Left renal pelvis (tissue), 4 donors: Measurements from ENCODE around the gene NOTUM. TPM values are rescaled to one million over a fixed set of nuclear protein-coding genes. Genes with fewer than 3 reads are reported as not detected.
"Not testable (repeated sequence)": the region's sequence is repeated elsewhere in the genome, so short reads cannot be mapped to it uniquely, and the experiment has no call there.

ENCODE experiments used
- DNase-seq, 4 donors: peaks; one replicate each; pipeline ENCODE4 v3.0.0-alpha.2; 2013; ENCODE audit warnings: low read depth in 4 of 4, low spot score in 3 of 4
- polyA plus RNA-seq, 4 donors: library from polyadenylated mRNA; unstranded; fragments of 120-200 nt; gene quantifications; one replicate each; pipeline ENCODE4 v1.2.1, GENCODE V29; 2013; ENCODE audit not compliant: insufficient read length in 4 of 4

The NOTUM gene
- polyA plus RNA-seq, 4 donors, result 0.30 to 3.0 (median 2.4) TPM

- DNase-seq, result no peak
Observed at GRCh38 chr17:81958633-81959342, 2.2 kb downstream of the NOTUM start.

GRCh38 chr17:81957691-81958432 is 3.1 kb downstream of the NOTUM start:
- DNase-seq, result no peak

GRCh38 chr17:81956607-81957589 is 4.1 kb downstream of the NOTUM start:
- DNase-seq, result no peak

GRCh38 chr17:81955756-81956544 is 5.0 kb downstream of the NOTUM start:
- DNase-seq, result no peak

GRCh38 chr17:81955058-81955681 is 5.8 kb downstream of the NOTUM start:
- no peak for DNase-seq

GRCh38 chr17:81954131-81955057 is 6.6 kb downstream of the NOTUM start:
- no peak for DNase-seq

- not testable (repeated sequence) for DNase-seq
Observed at GRCh38 chr17:81953443-81953842, 7.5 kb downstream of the NOTUM start.

GRCh38 chr17:81952792-81953228 is 8.2 kb downstream of the NOTUM start:
- DNase-seq, result no peak

GRCh38 chr17:81951785-81952684 is 9.0 kb downstream of the NOTUM start:
- DNase-seq, result no peak

GRCh38 chr17:81950501-81950900 is 10.5 kb downstream of the NOTUM start:
- DNase-seq, result no peak

GRCh38 chr17:81948635-81949378 is 12.2 kb downstream of the NOTUM start:
- DNase-seq, result no peak

GRCh38 chr17:81947189-81947588 is 13.8 kb downstream of the NOTUM start, which contains the start of gene MYADML2:
MYADML2 (minus strand) TSS chr17:81947233; CDS start chr17:81941741, 5,492 bp downstream.
- no peak for DNase-seq

- no peak for DNase-seq
Observed at GRCh38 chr17:81944858-81945257, 16.1 kb downstream of the NOTUM start.

GRCh38 chr17:81942167-81942553 is 18.8 kb downstream of the NOTUM start:
- DNase-seq, result no peak

- DNase-seq, result no peak
Observed at GRCh38 chr17:81941484-81942166, 19.4 kb downstream of the NOTUM start.
